HG02678 (cell line): ENCODE results near the gene KATNB1.

Experiments used
- ATAC-seq: cut with Tn5 transposase; IDR thresholded peaks from one replicate; pipeline ENCODE4 v1.9.1; 2021; ENCODE audit warnings: mild to moderate bottlenecking, moderate library complexity; ENCODE audit not compliant: unreplicated experiment

KATNB1 gene

GRCh38 chr16:57803134-57803990, 67.8 kb downstream of the KATNB1 start:
- no peak for ATAC-seq

DNA sequence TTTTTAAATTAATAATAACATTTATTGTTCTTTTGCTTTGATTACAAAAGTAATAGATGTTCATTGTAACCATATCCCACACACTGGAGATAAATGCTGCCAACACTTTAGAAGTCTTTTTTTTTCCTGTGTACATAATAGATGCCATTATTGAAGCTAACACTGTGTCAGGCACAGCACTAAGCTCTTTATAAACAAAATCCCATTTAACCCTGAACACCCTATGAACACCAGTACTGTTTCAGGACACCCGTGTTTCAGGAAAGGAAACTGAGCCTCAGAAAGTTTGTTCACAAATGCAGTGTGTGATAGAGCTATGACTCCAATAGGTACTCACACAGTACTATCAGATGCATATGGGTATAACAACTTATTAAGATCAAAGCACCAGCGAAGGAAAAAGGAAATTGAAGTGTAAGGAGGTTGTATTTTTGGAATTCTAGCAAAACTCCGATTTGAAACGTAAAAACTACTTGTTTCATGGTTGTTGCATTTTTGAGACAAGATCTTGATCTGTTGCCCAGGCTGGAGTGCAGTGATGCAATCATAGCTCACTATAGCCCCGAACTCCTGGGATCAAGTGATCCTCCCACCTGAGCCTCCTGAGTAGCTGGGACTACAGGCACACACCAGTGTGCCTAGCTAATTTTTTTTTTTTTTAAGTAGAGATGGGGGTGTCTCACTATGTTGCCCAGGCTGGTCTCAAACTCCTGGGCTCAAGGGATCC, 68.7 kb downstream of the KATNB1 start:
- no peak for ATAC-seq

- no peak for ATAC-seq
These were observed 69.6 kb downstream of the KATNB1 start for GRCh38 chr16:57805176-57805575.
